ENCODE results near the gene ABCA4.

- TF ChIP-seq EZH2phosphoT487 (IDR thresholded peaks at IDR 0.05; ENCODE audit: borderline replicate concordance) (no peak), REST (IDR thresholded peaks at IDR 0.05; ENCODE audit: low read depth) (no peak), ZNF274 (IDR thresholded peaks at IDR 0.05; ENCODE audit: low read depth, low read length) (no peak), YY1 (IDR thresholded peaks at IDR 0.05; ENCODE audit: extremely low read depth, insufficient replicate concordance, low read depth, low read length) (no peak), CTCF (IDR thresholded peaks at IDR 0.05 in 2 of 3, conservative IDR thresholded peaks at IDR 0.05 in 1 of 3; ENCODE audit: borderline replicate concordance in 1 of 3, insufficient read depth in 1 of 3, low read depth in 2 of 3, low read length in 2 of 3) (no peak), MAX (IDR thresholded peaks at IDR 0.05) (no peak), POLR2A (IDR thresholded peaks at IDR 0.05; ENCODE audit: borderline replicate concordance, extremely low read depth, insufficient read depth, insufficient read length) (no peak)
These were observed 70.3 kb downstream of the ABCA4 start for GRCh38 chr1:94050675-94051074.
